GM23338 (cell line): ENCODE measurements around the gene TTLL5. TPM values are rescaled to one million over a fixed set of nuclear protein-coding genes. Genes with fewer than 3 reads are reported as not detected.

ENCODE experiments used
- ATAC-seq: fragments of 200-7000 bp; cut with Tn5 transposase; 3 replicates; pipeline ENCODE4 v1.9.1; 2020
- DNase-seq: peaks from one replicate; pipeline ENCODE4 v3.0.0-alpha.2; 2015; ENCODE audit warnings: low spot score
- H2AFZ ChIP-seq: fragments of 200-600 bp; sonication (generic); 2 replicates; pipeline ENCODE4 v1.8.0; 2016; ENCODE audit warnings: antibody characterized with exemption, mild to moderate bottlenecking, moderate library complexity
- H3F3A ChIP-seq: fragments of 200-600 bp; sonication (generic); replicated peaks from 2 replicates; pipeline ENCODE4 v1.8.0; 2017; ENCODE audit warnings: antibody characterized with exemption, mixed run types, low read depth
- H3K27ac ChIP-seq: fragments of 200-600 bp; sonication (generic); 2 replicates; pipeline ENCODE4 v1.6.1; 2016; ENCODE audit warnings: low read depth
- H3K27me3 ChIP-seq: fragments of 200-600 bp; sonication (generic); 2 replicates; pipeline ENCODE4 v1.8.0; 2016; ENCODE audit warnings: mild to moderate bottlenecking, mixed run types, moderate library complexity; ENCODE audit not compliant: insufficient read depth
- H3K36me3 ChIP-seq: fragments of 200-600 bp; sonication (generic); 2 replicates; pipeline ENCODE4 v1.8.0; 2016; ENCODE audit warnings: mild to moderate bottlenecking; ENCODE audit not compliant: insufficient read depth
- H3K4me1 ChIP-seq: fragments of 200-600 bp; sonication (generic); 2 replicates; pipeline ENCODE4 v1.8.0; 2016; ENCODE audit warnings: mild to moderate bottlenecking, moderate library complexity; ENCODE audit not compliant: insufficient read depth
- H3K4me2 ChIP-seq: fragments of 200-600 bp; sonication (generic); 2 replicates; pipeline ENCODE4 v1.7.1; 2017; ENCODE audit warnings: mixed run types
- H3K4me3 ChIP-seq: fragments of 200-600 bp; sonication (generic); 2 replicates; pipeline ENCODE4 v1.6.1; 2016; ENCODE audit warnings: mixed run types
- H3K79me2 ChIP-seq: fragments of 200-600 bp; sonication (generic); replicated peaks from 2 replicates; pipeline ENCODE4 v1.8.0; 2017; ENCODE audit warnings: mild to moderate bottlenecking; ENCODE audit not compliant: insufficient read depth
- H3K9me2 ChIP-seq: fragments of 200-600 bp; sonication (generic); 2 replicates; pipeline ENCODE4 v1.8.0; 2017; ENCODE audit not compliant: insufficient read depth
- H4K20me1 ChIP-seq: fragments of 200-600 bp; sonication (generic); replicated peaks from 2 replicates; pipeline ENCODE4 v1.8.0; 2017; ENCODE audit warnings: mild to moderate bottlenecking; ENCODE audit not compliant: insufficient read depth
- H3K27ac Mint-ChIP-seq: 2 replicates; pipeline ENCODE4 v1.8.0; 2020; ENCODE audit warnings: inconsistent platforms, mild to moderate bottlenecking, moderate library complexity, mixed read lengths
- H3K27me3 Mint-ChIP-seq: 3 replicates; pipeline ENCODE4 v1.8.0; 2022; ENCODE audit warnings: low read depth, mild to moderate bottlenecking, moderate library complexity, mixed read lengths, inconsistent platforms; ENCODE audit not compliant: insufficient read depth, poor library complexity
- H3K36me3 Mint-ChIP-seq: 3 replicates; pipeline ENCODE4 v1.8.0; 2021; ENCODE audit warnings: low read depth, mild to moderate bottlenecking, inconsistent platforms, moderate library complexity, mixed read lengths
- H3K4me1 Mint-ChIP-seq: 3 replicates; pipeline ENCODE4 v1.8.0; 2020; ENCODE audit warnings: mild to moderate bottlenecking, inconsistent platforms, mixed read lengths
- H3K4me3 Mint-ChIP-seq: 3 replicates; pipeline ENCODE4 v1.8.0; 2021; ENCODE audit warnings: moderate library complexity, mild to moderate bottlenecking, inconsistent platforms, mixed read lengths
- H3K9me3 Mint-ChIP-seq: 3 replicates; pipeline ENCODE4 v1.8.0; 2020; ENCODE audit warnings: moderate library complexity, mild to moderate bottlenecking, inconsistent platforms, mixed read lengths
- CREB1 ChIP-seq: fragments of 250-450 bp; sonication (Bioruptor Pico); IDR thresholded peaks from 2 replicates; pipeline ENCODE4 v1.5.0; 2020; ENCODE audit warnings: low read depth, mild to moderate bottlenecking, moderate library complexity
- EZH2 ChIP-seq: fragments of 200-600 bp; sonication (generic); IDR thresholded peaks from one replicate; pipeline ENCODE4 v1.8.0; 2017; ENCODE audit warnings: antibody characterized with exemption, mild to moderate bottlenecking, low read depth; ENCODE audit not compliant: unreplicated experiment
- EZH2phosphoT487 ChIP-seq: fragments of 200-600 bp; sonication (generic); IDR thresholded peaks from one replicate; pipeline ENCODE4 v1.8.1; 2018; ENCODE audit warnings: antibody characterized with exemption; ENCODE audit not compliant: unreplicated experiment
- JUNB ChIP-seq: IDR thresholded peaks from one replicate; pipeline ENCODE4 v1.6.1; 2016; ENCODE audit warnings: antibody characterized with exemption; ENCODE audit not compliant: unreplicated experiment
- NANOG ChIP-seq: IDR thresholded peaks from 2 replicates; pipeline ENCODE4 v1.6.1; 2016; ENCODE audit warnings: antibody characterized with exemption, borderline replicate concordance
- POLR2AphosphoS5 ChIP-seq: IDR thresholded peaks from 2 replicates; pipeline ENCODE4 v1.6.1; 2016; ENCODE audit warnings: antibody characterized with exemption, low read depth
- ZNF114 ChIP-seq: fragments of 250-450 bp; sonication (Bioruptor Pico); IDR thresholded peaks from 2 replicates; pipeline ENCODE4 v1.5.0; 2020; ENCODE audit warnings: mild to moderate bottlenecking, moderate library complexity
- ZNF331 ChIP-seq: fragments of 250-450 bp; sonication (Bioruptor Pico); IDR thresholded peaks from 2 replicates; pipeline ENCODE4 v1.5.0; 2020; ENCODE audit warnings: low read depth, mild to moderate bottlenecking, moderate library complexity
- polyA plus RNA-seq: library from polyadenylated mRNA; unstranded; fragments of >200 nt; fragmentation: Nextera tagmentation; extraction: Ambion mirVana; gene quantifications from 2 replicates; pipeline ENCODE4 v1.2.1, GENCODE V29; 2016
- total RNA-seq: library from RNA; depleted of rRNA; stranded (reverse); fragments of >200 nt; shearing (Covaris generic); gene quantifications from 2 replicates; pipeline ENCODE4 v1.2.3, GENCODE V29; 2014
- TF ChIP-seq, protein P1 (sequence below), 2 experiments: fragments of 200-600 bp in 1 of 2; sonication (generic) in 1 of 2; conservative IDR thresholded peaks; 2 replicates each; pipeline versions ENCODE4 v1.5.1 to v1.6.1; 2016 to 2017; ENCODE audit warnings: antibody characterized with exemption in 2 of 2, low read depth in 2 of 2, mild to moderate bottlenecking in 2 of 2, moderate library complexity in 1 of 2
- TF ChIP-seq, protein P2 (sequence below): IDR thresholded peaks from 2 replicates; pipeline ENCODE4 v1.6.1; 2016; ENCODE audit warnings: antibody characterized with exemption
- TF ChIP-seq, protein P3 (sequence below): IDR thresholded peaks from one replicate; pipeline ENCODE4 v1.6.1; 2018; ENCODE audit warnings: antibody characterized with exemption; ENCODE audit not compliant: unreplicated experiment

The TTLL5 gene
- total and polyA plus RNA-seq, 2 experiments from 2014 or later = 33.5 to 35.4 TPM

GRCh38 chr14:75824318-75824717, 163.3 kb downstream of the TTLL5 start:
- TF ChIP-seq JUNB = no peak
- TF ChIP-seq, protein P1, sequence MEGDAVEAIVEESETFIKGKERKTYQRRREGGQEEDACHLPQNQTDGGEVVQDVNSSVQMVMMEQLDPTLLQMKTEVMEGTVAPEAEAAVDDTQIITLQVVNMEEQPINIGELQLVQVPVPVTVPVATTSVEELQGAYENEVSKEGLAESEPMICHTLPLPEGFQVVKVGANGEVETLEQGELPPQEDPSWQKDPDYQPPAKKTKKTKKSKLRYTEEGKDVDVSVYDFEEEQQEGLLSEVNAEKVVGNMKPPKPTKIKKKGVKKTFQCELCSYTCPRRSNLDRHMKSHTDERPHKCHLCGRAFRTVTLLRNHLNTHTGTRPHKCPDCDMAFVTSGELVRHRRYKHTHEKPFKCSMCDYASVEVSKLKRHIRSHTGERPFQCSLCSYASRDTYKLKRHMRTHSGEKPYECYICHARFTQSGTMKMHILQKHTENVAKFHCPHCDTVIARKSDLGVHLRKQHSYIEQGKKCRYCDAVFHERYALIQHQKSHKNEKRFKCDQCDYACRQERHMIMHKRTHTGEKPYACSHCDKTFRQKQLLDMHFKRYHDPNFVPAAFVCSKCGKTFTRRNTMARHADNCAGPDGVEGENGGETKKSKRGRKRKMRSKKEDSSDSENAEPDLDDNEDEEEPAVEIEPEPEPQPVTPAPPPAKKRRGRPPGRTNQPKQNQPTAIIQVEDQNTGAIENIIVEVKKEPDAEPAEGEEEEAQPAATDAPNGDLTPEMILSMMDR (conservative IDR thresholded peaks at IDR 0.05; ENCODE audit: low read depth in 2 of 2) = no peak
- no peak for TF ChIP-seq EZH2
- Histone ChIP-seq H4K20me1 (peaks cover 4% of the 10 kb centered on the region; the same call in 1 of the 2 replicates), H3K9me2 (no peaks in the 10 kb centered on the region), H3K36me3 (peaks cover 9% of the 10 kb centered on the region), H3K4me2 (no peak overlapping the region), H2AFZ (no peak overlapping the region), H3K4me1 (no peaks in the 10 kb centered on the region), H3K27ac (no peak overlapping the region), H3K27me3 (no peaks in the 10 kb centered on the region), H3K79me2 (no peaks in the 10 kb centered on the region), H3K4me3 (no peak overlapping the region), H3F3A (no peaks in the 10 kb centered on the region)
- peaks cover 15% of the 10 kb centered on the region; the same call in 1 of the 3 replicates for H3K36me3 Mint-ChIP-seq
- no peak for ATAC-seq
- H3K9me3 Mint-ChIP-seq = no peaks in the 10 kb centered on the region
- no peak overlapping the region for H3K27ac Mint-ChIP-seq
- no peak for DNase-seq
- no peak overlapping the region for H3K4me3 Mint-ChIP-seq
- H3K27me3 Mint-ChIP-seq = peaks cover 3% of the 10 kb centered on the region
- no peaks in the 10 kb centered on the region for H3K4me1 Mint-ChIP-seq

GRCh38 chr14:75825147-75825592, 164.1 kb downstream of the TTLL5 start:
- Mint-ChIP-seq H3K36me3 (peaks cover 13% of the 10 kb centered on the region; the same call in 1 of the 3 replicates), H3K9me3 (no peaks in the 10 kb centered on the region), H3K27ac (peak overlapping the region; percentile 24; the same call in 1 of the 2 replicates), H3K4me3 (no peak overlapping the region), H3K4me1 (no peaks in the 10 kb centered on the region), H3K27me3 (peaks cover 3% of the 10 kb centered on the region)
- ATAC-seq (no peak), DNase-seq (no peak)
- Histone ChIP-seq H3F3A (no peaks in the 10 kb centered on the region), H2AFZ (no peak overlapping the region), H3K4me2 (no peak overlapping the region), H3K36me3 (peaks cover 1% of the 10 kb centered on the region; the same call in 1 of the 2 replicates), H3K27me3 (no peaks in the 10 kb centered on the region), H3K9me2 (no peaks in the 10 kb centered on the region), H3K27ac (no peak overlapping the region; the same call in 1 of the 2 replicates), H3K79me2 (no peaks in the 10 kb centered on the region), H3K4me3 (no peak overlapping the region), H3K4me1 (no peaks in the 10 kb centered on the region), H4K20me1 (peaks cover 4% of the 10 kb centered on the region; the same call in 1 of the 2 replicates)
- TF ChIP-seq CREB1 (CRISPR knock-in tag) (no peak), JUNB (no peak), ZNF114 (no peak), POLR2AphosphoS5 (no peak), ZNF331 (no peak), NANOG (no peak), EZH2phosphoT487 (no peak)
- TF ChIP-seq, protein P2, sequence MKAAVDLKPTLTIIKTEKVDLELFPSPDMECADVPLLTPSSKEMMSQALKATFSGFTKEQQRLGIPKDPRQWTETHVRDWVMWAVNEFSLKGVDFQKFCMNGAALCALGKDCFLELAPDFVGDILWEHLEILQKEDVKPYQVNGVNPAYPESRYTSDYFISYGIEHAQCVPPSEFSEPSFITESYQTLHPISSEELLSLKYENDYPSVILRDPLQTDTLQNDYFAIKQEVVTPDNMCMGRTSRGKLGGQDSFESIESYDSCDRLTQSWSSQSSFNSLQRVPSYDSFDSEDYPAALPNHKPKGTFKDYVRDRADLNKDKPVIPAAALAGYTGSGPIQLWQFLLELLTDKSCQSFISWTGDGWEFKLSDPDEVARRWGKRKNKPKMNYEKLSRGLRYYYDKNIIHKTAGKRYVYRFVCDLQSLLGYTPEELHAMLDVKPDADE = no peak
- TF ChIP-seq, protein P3, sequence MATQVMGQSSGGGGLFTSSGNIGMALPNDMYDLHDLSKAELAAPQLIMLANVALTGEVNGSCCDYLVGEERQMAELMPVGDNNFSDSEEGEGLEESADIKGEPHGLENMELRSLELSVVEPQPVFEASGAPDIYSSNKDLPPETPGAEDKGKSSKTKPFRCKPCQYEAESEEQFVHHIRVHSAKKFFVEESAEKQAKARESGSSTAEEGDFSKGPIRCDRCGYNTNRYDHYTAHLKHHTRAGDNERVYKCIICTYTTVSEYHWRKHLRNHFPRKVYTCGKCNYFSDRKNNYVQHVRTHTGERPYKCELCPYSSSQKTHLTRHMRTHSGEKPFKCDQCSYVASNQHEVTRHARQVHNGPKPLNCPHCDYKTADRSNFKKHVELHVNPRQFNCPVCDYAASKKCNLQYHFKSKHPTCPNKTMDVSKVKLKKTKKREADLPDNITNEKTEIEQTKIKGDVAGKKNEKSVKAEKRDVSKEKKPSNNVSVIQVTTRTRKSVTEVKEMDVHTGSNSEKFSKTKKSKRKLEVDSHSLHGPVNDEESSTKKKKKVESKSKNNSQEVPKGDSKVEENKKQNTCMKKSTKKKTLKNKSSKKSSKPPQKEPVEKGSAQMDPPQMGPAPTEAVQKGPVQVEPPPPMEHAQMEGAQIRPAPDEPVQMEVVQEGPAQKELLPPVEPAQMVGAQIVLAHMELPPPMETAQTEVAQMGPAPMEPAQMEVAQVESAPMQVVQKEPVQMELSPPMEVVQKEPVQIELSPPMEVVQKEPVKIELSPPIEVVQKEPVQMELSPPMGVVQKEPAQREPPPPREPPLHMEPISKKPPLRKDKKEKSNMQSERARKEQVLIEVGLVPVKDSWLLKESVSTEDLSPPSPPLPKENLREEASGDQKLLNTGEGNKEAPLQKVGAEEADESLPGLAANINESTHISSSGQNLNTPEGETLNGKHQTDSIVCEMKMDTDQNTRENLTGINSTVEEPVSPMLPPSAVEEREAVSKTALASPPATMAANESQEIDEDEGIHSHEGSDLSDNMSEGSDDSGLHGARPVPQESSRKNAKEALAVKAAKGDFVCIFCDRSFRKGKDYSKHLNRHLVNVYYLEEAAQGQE = no peak
